ENCODE data around the gene ZNF22.

ZNF22 gene

DNA sequence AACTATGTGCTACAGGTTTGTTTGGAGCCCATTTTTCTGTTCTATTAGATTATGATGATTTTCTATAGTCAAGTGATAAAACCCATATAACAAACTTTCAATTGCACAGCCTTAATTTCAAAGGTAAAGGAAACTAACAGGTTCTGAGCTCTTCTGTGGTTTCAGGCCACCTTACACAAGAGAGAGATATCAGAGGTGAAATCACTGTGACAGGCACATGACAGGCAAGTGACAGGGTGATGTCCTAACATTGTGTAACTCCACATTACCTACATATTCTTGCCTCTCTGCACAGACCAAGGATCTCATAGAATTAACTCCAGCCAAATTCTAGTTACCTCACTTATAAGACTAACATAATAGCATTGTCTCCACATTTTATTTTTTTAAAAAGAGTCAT lies 35.0 kb downstream of the ZNF22 start:
- DNase-seq, result no peak

DNA sequence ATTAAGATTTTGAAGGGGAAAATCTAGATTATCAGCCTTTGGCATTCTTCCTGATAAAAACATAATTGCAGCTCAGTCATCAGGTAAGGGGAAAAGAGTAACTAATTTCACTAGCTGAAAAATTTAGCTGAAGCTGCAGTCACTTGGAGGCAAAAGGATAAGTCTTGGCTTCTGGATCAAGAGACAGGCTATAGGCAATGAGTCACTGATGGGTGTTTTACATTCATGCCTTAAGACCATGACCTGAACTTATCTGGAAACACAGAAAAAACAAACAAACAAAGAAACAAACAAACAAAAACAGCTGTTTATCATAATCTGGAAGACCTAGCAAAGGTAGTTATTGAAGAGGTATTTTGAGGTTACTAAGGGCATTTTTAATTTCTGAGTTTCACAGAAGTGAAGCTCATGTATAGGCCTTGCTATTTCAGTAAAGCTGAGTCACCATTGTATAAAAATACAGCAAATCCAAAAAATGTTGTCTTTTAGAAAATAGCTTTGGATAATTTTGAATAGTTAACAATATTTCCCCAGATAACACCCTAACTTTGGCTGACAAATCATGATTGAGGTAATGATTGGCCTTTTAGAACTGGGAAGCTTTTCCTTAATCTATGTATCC lies 40.3 kb downstream of the ZNF22 start:
- no peak for DNase-seq

DNA sequence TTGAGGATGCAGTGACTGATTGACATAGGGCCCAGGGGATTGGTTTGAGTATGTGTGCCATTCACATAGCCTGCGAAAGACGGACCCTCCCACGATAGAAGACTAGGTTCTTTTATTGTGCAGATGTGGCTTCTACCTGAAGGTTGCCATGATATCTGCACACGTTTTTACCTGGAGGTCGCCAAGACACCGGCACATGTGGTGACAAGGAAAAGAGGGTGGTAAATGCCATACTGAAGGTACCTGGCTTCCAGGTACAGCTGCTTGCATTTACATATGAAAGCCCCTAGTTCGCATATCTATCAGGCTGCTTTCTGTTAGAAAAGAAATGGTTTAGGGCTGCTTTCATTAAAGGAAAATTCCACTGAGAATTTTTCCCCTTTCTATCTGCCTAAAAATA lies 43.6 kb downstream of the ZNF22 start:
- DNase-seq, result no peak

DNA sequence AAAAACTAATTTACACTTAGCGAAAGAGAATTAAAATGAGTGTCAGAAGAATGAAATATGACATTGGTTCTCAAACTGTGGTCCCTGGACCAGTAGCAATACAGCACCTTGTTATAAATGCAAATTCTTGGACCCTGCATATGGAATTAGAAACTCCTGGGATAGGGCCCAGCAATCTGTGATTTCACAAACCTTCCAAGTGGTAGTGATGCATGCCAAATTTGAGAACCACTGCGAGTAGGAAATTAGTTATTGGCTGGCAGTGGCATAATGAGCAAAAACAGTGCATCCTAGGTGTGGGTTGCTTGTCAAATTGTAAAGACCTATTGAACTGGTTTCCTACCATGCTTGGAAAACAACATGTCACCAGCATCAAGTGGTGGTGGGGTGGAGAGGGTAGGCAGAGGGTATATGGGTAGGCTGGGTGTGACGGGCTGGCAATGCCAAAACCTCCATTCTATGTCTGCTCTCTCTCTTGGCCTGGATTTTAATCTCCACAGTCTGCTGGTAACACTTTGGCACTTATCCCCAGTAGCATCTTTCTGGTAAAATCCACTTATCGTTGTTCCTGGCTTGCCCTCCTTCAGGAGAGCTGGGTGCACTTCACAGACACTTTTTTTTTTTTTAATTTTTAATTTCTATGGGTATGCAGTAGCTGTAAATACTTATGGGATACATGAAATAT lies 50.0 kb downstream of the ZNF22 start:
- DNase-seq, result no peak

DNA sequence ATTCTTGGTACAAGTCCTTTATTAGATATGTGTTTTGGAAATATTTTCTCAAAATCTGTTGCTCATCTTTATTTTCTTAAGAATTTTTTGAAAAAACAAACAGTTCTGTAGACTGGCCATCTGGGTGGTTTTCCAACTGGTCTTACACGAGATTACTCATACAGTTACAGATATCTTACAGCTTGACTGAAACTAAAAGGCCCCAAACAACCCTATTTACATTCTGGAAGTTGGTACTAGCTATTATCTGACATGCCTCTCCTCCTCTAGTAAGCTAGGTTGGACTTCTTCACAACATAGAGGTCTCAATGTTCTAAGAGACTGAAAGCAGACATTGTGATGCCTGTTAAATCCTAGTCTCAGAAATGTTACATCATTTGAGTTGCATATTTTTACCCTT lies 52.0 kb downstream of the ZNF22 start:
- no peak for DNase-seq

DNA sequence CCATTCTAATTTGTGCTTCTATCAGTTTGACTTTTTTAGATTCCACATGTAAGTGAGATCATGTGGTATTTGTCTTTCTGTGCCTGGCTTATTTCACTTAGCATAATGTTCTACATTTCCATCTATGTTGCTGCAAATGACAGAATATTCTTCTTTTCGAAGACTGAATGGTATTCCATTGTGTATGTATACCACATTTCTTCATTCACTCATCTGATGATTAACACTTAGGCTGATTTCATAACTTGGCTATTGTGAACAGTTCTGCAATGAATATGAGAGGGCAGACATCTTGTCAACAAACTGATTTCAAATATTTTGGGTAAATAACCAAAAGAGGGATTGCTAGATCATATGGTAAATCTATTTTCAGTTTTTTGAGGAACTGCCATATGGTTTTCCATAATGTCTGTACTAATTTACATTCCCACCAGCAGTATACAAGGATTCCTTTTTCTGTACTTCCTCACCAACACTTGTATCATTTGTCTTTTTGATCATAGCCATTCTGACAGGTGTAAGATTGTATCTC lies 52.9 kb downstream of the ZNF22 start:
- DNase-seq, result no peak
